HG02759 (cell line): ENCODE results near the gene SPARC.

Experiments used
- ATAC-seq: cut with Tn5 transposase; IDR thresholded peaks from one replicate; pipeline ENCODE4 v1.9.1; 2021; ENCODE audit warnings: mild to moderate bottlenecking, moderate library complexity; ENCODE audit not compliant: unreplicated experiment

SPARC gene

GRCh38 chr5:151679421-151680155 lies 7.1 kb downstream of the SPARC start:
- no peak for ATAC-seq

- ATAC-seq, result no peak
These were observed 8.0 kb downstream of the SPARC start for GRCh38 chr5:151678713-151679112.

- ATAC-seq, result no peak
These were observed 8.8 kb downstream of the SPARC start for GRCh38 chr5:151677776-151678545.

GRCh38 chr5:151676719-151677118 lies 10.0 kb downstream of the SPARC start:
- no peak for ATAC-seq

- ATAC-seq, result no peak
These were observed 10.4 kb downstream of the SPARC start for GRCh38 chr5:151676314-151676712.

GRCh38 chr5:151675611-151676313 lies 11.0 kb downstream of the SPARC start:
- ATAC-seq, result peak; percentile 48

- ATAC-seq, result peak; percentile 5
These were observed 11.8 kb downstream of the SPARC start for GRCh38 chr5:151674626-151675610.

GRCh38 chr5:151673421-151673820 lies 13.3 kb downstream of the SPARC start:
- ATAC-seq, result no peak

- ATAC-seq, result no peak
These were observed 14.2 kb downstream of the SPARC start for GRCh38 chr5:151672516-151672915.

- no peak for ATAC-seq
These were observed 14.8 kb downstream of the SPARC start for GRCh38 chr5:151671950-151672349.

GRCh38 chr5:151670953-151671636 lies 15.6 kb downstream of the SPARC start:
- ATAC-seq, result no peak

- no peak for ATAC-seq
These were observed 16.5 kb downstream of the SPARC start for GRCh38 chr5:151670083-151670686.

GRCh38 chr5:151667083-151667482 lies 19.6 kb downstream of the SPARC start:
- no peak for ATAC-seq

- ATAC-seq, result no peak
These were observed 21.1 kb downstream of the SPARC start for GRCh38 chr5:151665613-151666012.

GRCh38 chr5:151664694-151665585 lies 21.8 kb downstream of the SPARC start:
- ATAC-seq, result no peak

- no peak for ATAC-seq
These were observed 23.0 kb downstream of the SPARC start for GRCh38 chr5:151663617-151664293.

- peak; percentile 21 for ATAC-seq
These were observed 23.9 kb downstream of the SPARC start for GRCh38 chr5:151662805-151663204.
